GM18868 (cell line): ENCODE data around the gene DSCAML1.
"Not testable (repeated sequence)": the region's sequence is repeated elsewhere in the genome, so short reads cannot be mapped to it uniquely, and the experiment has no call there.

Experiments used
- ATAC-seq: cut with Tn5 transposase; IDR thresholded peaks from one replicate; pipeline ENCODE4 v1.9.1; 2021; ENCODE audit warnings: mild to moderate bottlenecking, moderate library complexity; ENCODE audit not compliant: unreplicated experiment

DSCAML1 gene

DNA sequence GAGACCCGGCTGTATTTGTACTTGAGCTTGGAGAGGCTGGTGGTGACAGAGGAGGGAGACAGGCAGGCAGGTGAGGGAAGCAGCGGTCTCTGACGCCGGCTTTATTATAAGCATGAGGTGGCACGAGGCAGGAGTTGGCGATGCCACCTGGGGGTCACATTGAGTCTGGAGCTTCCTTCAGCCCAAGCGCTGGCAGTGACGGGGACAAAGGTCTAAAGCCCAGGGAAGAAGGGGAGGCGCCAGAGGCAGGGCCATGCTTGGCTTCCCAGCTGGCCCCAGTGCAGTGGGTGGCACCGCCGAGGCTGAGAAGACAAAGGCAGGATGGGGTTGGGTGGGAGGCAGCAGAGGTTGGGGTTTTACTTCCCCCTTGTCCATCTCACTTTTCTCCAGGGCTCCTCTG lies 23.1 kb upstream of the DSCAML1 start:
- no peak for ATAC-seq

DNA sequence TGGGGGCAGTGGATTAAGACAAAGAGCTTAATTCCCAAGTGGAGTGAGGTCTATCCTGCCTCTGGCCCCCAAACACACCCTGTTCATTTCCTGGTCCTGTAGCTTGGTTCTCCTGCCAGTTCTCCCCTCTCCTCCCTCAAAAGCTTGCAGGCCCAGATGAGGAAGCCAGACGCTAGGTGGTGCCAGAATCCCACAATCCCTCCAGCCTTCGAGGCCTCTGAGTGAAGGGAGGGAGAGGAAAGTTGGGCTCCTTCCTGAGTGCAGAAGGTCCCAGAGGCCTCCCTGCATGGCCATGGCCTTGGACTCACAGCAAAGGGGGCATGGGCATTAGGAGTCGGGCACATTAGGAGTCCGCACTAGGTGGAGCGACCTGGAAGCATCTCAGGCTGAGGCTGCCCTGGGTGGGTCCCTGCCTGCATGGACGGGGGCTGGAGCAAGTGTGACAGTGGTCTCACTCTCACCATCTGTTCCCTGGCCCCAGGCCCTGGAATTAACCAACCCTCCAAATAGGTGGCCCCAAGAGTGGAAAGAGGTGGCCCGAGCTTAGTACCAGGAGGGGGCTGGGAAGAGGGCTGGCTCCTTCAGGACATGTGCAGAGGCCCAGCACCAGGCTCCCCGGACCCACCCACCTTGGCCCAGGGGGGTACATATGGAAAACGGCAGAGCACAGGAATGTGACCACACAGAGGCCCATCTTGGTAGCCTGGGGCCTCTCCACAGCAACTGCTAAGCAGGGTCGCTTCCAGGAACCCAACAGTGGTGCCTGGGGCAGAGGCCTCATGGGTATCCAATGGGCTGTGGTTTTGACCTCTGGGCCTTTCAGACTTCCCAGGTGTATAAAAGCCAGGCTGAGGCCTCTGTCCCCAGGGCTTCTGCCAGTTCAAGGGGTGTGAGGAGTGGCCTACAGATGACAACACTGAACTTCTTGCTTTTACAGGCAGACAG lies 22.4 kb upstream of the DSCAML1 start:
- no peak for ATAC-seq

DNA sequence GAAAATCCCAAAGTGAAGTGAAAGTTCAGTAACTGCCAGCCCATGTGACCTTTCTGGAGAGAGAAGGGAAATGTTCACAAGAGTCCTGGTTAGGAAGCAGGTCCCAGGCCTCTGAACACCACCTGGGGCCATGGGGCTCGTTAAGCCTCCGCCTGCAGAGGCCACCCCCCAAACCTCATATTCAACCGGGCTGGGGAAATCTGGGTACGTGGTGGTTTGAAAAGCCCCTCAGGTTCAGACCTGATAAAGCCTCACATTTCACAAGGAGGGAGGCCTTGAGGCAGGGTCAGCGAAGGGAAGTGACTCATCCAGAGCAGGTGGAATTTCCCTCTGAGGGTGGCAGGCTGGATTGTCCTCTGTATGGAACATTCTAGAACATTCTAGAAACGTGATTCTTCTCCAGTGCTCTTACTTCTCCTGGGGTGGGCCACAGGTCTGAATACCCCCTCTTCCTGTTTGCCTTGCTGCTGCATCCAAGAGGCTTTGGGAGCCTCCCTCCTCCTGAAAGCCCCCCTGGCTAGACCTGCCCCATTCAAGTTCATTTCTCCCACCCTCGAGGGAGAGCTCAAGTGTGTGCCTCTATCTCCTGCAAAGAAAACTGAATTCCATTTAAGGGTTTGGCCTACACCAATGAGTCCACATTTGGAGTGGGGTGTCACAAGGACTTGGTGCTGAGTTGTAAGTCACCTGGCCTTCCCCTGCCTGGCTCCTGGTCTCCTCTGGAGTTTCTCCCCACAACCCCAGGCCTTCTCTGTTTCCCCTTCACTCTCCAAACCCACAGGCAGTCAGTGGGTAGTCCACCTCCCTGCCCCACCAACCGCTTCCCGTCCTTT lies 21.2 kb upstream of the DSCAML1 start:
- ATAC-seq, result peak; percentile 34

DNA sequence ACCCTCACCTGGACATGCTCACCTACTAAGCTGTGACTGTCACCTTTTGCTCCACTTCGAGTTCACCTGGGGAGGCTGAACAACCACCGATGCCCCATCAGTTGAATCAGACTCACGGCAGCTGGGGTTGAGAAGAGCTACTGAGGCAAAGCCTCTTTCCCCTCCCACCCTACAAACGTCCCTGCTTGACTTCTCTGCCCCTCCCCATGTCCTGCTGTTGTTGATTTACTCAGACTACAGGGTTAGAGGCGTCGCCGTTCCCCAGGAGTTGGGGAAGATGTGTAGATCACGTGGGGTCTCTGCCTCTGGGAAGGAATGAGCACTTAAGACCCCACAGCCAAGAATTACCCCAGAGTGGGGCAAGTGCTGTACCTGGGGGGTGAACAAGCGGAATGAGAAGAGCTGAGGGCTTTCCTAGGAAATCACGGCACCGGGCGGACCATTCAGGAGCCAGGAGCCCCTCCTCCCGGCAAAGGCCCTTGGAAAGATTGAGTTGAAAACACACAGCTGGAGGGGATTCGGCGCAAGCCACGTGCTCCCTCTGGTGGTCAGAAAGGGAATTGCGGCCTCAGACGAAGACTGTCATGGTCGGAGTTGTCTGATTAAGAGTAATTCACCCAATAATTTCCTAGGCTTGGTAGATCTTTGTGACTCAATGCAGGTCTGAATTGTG lies 20.5 kb upstream of the DSCAML1 start:
- ATAC-seq, result peak; percentile 25

DNA sequence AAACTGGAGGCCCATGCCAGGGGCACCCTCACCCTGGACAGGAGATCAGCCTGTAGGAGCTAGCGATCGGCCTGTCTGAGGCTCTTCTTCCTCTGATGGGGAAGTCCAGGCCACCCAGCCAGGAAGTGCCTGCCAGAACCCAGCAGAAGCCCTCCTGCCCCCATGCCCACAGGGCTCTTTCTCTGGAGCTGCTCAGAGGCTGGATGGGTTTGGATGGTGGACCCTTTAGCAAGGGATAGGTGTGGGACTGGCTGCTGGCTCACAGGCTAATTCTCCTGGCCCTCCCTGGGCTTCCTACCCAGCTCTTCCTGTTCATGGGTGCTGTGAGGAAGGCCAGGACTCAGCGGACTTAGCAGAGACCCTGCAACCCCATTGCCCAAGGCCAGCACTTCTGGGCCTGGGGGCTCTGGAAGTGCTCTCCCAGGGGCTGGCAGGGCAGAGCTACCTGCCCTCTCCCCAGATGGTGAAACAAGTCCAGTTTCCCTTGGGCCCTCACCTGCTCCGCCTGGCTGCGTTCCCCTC lies 19.9 kb upstream of the DSCAML1 start:
- no peak for ATAC-seq

DNA sequence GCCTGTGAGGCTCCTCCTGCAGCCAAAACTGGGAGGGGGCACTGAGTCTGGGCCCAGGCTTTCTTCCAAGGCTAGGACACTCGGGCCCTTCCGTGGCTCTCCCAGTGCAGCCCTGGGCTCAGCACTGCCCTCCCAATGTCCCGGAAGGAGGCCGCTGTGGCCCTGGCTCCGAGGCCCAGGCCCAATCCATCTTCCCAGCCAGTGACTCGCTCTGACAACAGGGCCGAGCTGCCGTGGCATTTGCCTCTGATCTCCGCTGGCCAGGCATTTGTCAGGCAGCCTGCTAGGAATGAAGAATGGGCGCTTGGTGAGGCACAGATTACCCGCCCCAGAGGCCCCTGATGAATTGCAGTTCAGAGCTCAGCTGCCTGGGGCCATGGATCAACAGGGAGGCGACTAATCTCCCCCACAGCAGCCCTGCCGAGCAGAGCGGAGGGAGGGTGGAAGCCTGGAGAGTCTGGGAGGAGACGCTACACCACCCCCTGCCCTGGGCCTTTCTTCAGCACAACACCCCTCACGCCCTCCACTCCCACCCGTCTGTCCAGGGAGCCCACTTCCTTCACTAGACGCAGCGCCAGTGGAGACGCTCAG lies 19.2 kb upstream of the DSCAML1 start:
- ATAC-seq, result no peak

DNA sequence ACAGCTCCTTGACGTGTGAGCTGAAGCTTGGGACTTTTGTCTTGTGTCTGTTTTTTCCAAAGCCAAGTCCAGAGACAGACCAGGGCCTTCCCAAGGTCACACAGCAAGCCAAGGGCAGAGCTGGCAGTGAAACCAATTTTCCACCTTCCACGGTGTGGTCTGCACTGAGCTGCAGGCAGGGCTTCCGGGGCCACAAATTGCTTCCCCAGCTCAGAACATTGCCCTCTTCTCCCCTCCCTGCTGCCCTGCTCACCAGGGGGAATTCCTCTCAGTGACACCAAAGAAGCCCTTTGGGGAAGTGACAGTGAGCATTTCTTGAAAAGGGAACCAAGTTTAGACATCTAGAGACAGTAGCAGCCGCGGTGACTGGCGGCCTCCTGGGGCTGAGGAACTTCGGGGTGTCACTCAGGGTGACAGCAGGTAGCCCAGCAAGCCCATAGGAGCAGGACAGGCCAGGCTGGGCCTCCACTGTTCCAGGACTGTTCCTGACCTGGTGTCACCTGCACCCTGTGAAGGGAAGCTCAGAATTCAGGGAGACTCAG lies 18.3 kb upstream of the DSCAML1 start:
- ATAC-seq, result peak; percentile 65

DNA sequence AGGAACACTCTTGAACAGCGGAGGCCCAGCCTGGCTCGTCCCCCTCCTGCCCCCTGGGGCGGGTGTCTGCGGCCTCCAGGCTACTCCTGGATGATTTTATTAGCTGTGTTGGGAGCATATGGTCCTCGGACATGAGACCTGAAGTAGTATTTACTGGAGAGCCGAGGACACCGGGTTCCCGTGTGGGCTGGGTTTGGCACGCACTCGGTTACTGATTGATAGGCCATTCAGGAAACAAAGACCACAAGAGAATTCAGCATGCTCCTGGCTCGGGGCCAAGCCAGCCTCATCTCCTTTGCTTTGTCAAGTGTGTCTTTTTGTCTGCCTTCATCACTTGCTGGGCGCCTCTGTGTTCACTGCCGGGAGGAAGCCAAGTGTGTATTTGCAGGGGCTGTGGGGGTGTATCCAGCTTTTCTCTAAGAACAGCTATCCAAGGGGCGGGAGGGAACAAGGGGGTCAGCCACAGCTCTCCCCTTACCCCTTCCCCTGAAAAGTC lies 17.8 kb upstream of the DSCAML1 start:
- peak; percentile 33 for ATAC-seq

DNA sequence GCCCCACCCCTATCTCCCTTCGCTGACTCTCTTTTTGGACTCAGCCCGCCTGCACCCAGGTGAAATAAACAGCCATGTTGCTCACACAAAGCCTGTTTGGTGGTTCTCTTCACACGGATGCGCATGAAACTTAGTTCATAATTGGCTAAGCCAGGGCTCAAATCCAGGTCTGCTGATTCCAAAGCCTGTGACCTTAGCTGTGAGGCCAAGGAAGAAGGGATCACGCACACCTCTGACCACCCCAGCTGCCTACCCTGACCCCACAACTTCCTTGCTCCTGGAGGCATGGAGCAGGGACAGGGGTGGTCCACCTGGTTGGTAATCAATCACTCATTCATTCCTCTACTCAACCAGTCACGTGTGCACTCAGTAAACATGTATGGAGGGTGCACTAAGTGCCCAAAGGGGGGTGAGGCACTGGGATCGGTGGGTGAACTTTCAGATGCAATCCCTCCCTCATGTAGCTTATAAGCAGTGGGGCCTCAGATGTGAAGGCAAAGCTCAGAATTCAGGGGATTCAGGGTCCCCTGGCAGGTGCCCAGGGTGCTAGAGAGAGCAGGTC lies 17.3 kb upstream of the DSCAML1 start:
- no peak for ATAC-seq

DNA sequence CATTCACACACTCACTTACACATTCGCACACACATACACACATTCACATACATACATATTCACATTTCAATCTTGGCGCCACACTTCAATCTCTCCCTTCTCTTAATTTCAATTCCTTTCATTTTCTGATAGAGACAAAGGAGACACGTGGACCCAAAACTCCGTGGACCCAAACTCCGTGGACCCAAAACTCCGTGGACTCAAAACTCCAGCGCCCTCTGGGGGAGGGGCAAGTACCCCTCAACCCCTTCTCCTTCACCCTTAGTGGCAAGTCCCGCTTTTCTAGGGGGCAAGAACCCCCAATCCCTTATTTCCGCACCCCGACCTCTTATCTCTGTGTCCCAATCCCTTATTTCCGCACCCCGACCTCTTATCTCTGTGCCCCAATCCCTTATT lies 13.0 kb upstream of the DSCAML1 start:
- not testable (repeated sequence) for ATAC-seq

DNA sequence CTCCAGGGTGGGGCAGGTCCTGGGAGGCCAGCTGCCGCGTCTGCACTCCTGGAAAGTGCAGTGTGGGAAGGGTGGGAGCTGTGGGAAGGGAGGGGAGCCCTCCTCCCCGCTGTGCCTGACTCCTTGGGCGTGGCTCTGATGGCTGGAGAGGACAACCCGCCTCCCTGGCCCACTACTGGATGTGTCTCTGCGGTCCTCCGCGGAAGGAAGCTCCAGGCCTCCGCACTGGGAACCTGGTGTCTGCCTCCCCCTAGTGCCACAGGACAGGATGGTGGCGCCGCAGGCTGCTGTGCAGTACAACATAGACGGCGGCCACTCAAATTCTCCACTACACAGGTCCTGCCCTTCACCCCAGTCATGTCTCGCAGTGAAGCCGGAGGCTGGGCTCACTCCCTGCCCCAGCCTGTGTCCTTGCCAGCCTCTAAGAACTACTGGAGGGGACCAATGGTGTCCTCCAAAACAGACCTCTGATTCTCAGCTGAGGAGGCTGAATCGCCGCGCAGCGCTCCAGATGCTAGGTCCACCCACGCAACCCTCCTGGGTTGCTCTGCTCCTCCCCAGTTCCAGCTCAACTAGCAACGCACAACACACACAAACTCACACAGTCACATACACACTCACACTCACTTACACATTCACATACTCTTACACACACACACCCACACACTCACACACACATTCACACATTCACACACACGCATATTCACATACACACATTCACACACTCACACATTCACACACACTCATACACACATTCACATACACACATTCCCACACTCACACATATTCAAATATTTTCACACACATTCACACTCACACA lies 12.4 kb upstream of the DSCAML1 start:
- ATAC-seq, result no peak

DNA sequence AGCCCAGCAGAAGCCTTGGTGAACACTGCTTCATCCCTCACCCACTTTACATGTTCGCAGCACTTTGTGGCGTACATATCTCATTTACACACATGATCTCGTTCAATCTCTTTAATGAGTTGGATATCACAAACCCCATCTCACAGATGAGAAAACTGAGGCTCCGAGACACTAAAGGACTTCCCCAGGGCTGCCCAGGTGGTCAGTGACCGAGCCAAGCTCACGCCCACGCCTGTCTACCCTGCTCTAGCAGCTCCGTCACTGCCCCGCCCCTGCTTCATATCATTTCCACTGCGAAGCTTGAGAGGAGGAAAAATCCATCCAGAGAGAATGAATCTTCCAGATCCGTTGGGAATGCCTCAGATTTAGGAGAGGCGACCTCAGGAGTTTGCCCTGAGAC lies 11.8 kb upstream of the DSCAML1 start:
- ATAC-seq, result no peak

DNA sequence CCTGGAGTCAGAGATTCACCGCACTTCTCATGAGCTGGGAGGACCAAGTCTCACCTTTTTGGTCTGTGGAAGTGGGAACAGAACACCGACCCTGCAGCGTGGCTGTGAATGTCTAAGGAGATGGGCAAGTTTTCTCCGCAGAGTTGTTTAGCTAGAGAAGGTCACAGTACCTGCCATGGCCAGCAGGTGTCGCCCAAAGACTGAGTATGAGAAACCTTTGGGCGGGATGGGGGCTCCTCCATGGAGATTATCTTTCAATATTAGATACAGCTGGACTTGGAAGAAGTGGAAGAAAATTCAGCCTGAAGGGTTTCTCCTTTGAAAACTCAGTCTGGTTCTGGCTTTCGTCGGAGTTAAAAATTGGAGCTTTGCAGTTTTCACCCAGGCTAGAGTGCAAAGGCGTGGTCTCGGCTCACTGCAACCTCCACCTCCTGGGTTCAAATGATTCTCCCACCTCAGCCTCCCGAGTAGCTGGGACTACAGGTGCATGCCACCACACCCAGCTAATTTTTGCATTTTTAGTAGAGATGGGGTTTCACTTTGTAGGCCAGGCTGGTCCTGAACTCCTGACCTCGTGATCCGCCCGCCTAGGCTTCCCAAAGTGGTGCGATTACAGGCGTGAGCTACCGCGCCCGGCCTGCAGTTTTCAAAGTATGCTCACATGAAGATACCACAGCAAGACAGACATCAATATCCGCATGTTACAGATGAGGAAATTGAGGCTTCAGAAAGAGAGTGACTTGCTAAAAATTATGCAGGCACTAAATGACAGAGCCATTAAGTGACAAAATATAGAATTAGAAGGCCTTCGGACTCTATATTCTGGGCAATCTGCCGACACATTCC lies 10.7 kb upstream of the DSCAML1 start:
- no peak for ATAC-seq

DNA sequence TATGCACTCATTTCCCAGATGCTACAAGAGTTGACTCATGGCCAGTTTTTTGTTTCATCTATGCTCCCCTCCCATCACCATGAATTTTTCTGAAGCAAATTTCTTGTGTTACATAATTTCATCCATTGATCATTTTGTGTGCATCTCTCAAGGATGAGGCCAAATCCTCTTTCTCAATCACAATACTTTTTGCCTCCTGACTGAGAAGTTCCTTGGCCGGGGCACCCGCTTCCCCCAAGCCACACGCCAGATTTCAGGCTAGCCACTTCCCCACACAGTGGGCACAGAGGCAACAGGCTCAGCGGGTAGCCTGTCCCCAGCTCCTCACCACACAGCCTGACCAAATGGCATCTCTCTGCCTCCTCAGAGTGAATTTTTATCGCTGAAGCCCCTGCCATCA lies 9.8 kb upstream of the DSCAML1 start:
- ATAC-seq, result no peak

DNA sequence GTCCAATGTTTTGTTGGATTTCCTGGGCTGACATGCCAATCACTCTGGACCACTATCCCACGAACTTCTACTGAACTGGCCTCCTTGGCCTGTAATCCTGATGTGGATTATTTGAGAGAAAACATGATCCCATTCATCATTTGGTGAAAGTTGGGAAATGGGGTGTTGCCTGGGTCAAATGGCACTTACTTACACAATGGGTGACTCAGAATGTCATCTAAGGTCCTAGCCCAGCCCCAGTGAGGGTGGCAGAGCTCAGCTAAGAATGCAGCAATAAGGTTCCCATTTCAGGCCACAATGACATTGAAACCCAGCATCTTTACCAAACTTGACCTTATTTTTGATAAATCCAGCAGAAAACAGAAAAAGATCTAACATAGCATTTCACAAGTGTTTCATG lies 8.0 kb upstream of the DSCAML1 start:
- ATAC-seq, result no peak

DNA sequence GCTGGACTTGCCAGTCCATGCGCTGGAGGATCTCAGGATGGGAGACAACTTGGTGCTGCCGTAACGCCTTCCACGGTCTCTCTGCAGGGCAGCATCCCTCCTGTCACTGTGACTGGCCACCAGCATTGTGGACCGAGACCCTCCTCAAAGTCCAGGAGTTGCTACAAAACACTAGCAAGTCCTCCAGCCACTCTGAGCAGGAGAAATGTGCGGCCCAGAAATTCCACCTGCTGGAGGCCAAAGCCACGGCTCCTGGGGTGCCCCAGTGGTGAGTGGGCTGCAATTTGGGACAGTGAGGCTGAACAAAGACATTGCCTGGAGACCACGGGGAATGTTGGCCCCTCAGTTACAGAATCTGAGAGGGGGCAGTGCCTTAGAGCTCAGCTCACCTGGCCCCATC lies 6.9 kb upstream of the DSCAML1 start:
- no peak for ATAC-seq

DNA sequence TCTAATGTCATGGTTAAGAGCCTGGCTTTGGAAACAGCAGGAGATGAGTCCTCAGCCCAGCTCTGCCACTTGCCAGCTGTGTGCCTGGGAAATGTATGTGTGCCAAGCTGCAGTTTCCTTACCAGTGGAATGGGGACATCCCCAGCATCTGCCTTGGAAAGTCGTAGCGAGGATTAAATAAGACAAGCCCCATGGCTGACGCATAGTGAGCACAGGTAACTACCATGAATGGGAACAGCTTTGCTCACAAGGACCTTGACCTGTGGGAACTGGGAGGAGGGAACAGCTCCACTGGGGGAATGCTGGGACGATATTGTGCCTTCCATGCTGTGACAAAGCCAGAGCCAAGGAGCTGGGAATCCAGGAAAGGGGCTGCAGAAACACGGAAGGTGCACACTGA lies 2.6 kb upstream of the DSCAML1 start:
- no peak for ATAC-seq

DNA sequence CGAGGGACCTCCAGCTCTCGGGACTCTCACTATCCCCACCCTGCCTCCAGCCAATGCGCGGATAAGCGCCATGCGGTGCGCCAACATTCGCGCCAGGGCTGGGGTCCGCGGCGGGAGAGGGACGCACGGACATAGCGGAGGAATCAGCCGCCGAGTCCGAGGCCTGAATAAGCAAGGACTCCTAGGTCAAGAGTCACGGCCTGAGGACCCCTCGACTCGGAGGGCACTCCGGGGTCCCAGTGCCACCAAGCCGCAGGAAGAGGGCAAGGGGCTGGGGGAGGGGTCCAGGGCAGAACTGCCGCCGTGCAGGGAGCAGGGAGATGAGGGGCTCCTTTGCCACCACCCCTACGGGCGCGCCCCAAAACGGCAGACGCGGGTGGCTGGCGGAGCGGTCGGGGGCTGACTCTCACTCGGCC lies 552 bp downstream of the DSCAML1 start:
- no peak for ATAC-seq
